Pancreas (tissue), 10 donors: ENCODE measurements around the gene CYGB. TPM values are rescaled to one million over a fixed set of nuclear protein-coding genes. Genes with fewer than 3 reads are reported as not detected.
A peak's percentile ranks its signal among the peaks of the same experiment; 100 is the strongest.
"Not testable (repeated sequence)": the region's sequence is repeated elsewhere in the genome, so short reads cannot be mapped to it uniquely, and the experiment has no call there.

ENCODE experiments used
- ATAC-seq, 4 donors: fragments of 200-7000 bp; cut with Tn5 transposase; one replicate each; pipeline versions ENCODE4 v1.8.0 to v1.9.1; 2020; ENCODE audit warnings: mild to moderate bottlenecking in 4 of 4, moderate library complexity in 4 of 4
- DNase-seq, 6 donors: peaks; one replicate each; pipeline ENCODE4 v3.0.0-alpha.2; 2020
- FAIRE-seq: peaks from 2 replicates; lab custom pipeline; 2012; peaks lifted over from hg19 to GRCh38; lab: Jason Lieb, UNC
- H3K27ac ChIP-seq, 4 donors: fragments of 200-600 bp; sonication (generic); 1 replicate in 3 of 4; 2 replicates in 1 of 4; pipeline versions ENCODE4 v1.5.0 to v1.8.0; 2020
- H3K27me3 ChIP-seq, 4 donors: fragments of 200-600 bp; one replicate each; pipeline ENCODE4 v1.8.0; 2021
- H3K36me3 ChIP-seq, 3 donors: fragments of 200-600 bp; sonication (generic) in 1 of 3; one replicate each; pipeline versions ENCODE4 v1.5.0 to v1.8.0; 2020 to 2021
- H3K4me1 ChIP-seq, 3 donors: fragments of 200-600 bp; one replicate each; pipeline ENCODE4 v1.8.0; 2021
- H3K4me3 ChIP-seq, 4 donors: fragments of 200-600 bp; sonication (generic) in 2 of 4; one replicate each; pipeline versions ENCODE4 v1.5.0 to v1.8.0; 2020 to 2021
- H3K9me3 ChIP-seq, 4 donors: fragments of 200-600 bp; one replicate each; pipeline ENCODE4 v1.8.0; 2021
- WGBS, 2 donors: extraction: QIAGEN DNeasy Blood & Tissue Kit; methylation state at CpG; one replicate each; pipeline ENCODE4 v1.1.7; 2013; 5-methylcytosine and 5-hydroxymethylcytosine counted together
- intact Hi-C, 3 donors: fragments of 100-400 bp; cut with DNase I; formaldehyde crosslinking; loops; one replicate each; pipeline versions ENCODE4 v1.11.1 to v1.14.2; 2022
- polyA plus RNA-seq, 2 donors: library from polyadenylated mRNA; stranded (reverse); fragments of 200-250 nt; gene quantifications; one replicate each; pipeline ENCODE4 v1.2.3, GENCODE V29; 2013
- total RNA-seq, 6 donors: library from RNA; stranded (reverse); fragmentation: NEBNext Ultra II Directional in 4 of 6; extraction: Animal tissue kit (Norgen Biotek cat#: 25700) in 4 of 6; gene quantifications; one replicate each; pipeline versions ENCODE4 v1.2.1 to v1.2.4, GENCODE V29; 2021 to 2023
- TF ChIP-seq, protein P1 (sequence below), 4 donors: fragments of 200-600 bp; sonication (generic) in 3 of 4; IDR thresholded peaks; one replicate each; pipeline versions ENCODE4 v1.5.0 to v1.8.0; 2021; ENCODE audit warnings: antibody characterized with exemption in 4 of 4
- donor health status: healthy with polysubstance abuse.
- donor health status: DM: no; HTN: no; CAD: no; lungs with moderate emphysema.
- donor health status: DM: no; HTN: no; CAD: no.
- donor health status: control.
- donor health status: control.
- donor health status: Bipolar disorder and iron deficiency.
- donor health status: DM: yes; HTN: yes; CAD: no.
- donor health status: DM: no; HTN: no; CAD: no.
- donor health status: DM: no; HTN: no; CAD: no.
- donor health status: DM: yes; HTN: yes; CAD: no.

Gene CYGB
- total and polyA plus RNA-seq, 8 donors, result 2.6 to 15.7 (median 8.2) TPM

DNA sequence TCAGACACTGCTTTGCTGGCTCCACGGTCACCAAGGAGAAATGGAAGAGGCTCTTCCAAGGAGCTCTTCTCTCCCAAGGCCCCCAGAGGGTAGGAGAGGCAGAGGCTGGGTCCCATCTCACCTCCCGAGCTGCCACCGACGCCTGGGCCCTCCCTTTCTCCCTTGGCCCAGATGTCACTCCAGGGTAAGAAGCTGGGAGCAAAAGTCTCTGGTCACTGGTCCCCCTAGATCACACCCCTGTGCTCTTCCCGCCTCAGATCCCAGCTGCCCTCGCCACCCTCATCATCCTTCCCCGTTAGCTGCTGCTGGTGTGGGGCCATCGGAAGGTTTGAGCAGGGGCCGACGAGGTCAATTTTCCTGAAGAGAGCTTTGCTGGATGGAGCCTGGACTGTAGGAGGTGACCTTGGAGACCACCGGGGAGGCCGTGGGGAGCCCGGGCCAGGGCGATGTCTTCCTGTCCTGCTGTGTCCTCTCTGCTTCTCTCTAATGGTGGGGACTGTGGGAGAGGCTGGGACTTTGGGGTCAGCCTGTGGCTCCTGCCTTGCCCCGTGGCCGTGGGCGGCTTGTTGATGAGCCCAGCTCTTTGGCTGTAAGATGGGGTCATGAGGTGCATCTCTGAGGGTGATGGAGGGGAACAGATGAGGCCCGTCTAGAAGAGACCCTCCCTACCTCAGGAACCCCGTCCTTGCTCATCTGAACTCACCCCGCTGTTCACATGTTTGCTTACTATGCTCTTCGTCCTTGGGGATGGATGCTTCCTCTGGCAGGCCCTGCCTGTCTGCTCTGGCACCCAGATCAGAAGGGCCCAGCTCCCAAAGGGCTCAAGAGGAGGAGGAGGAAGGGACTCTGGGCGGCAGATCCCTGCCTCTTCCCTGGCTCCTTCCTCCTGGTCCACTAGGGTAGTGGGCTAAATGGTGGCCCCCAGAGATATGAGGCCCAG lies 24.9 kb downstream of the CYGB start:
- no peak for DNase-seq
- 72 to 77% methylated on average over 20 to 22 of the region's 22 CpGs for WGBS, 2 donors
- no peak for ATAC-seq
- no peaks in the 10 kb centered on the region for H3K9me3 ChIP-seq
- FAIRE-seq, result no peak
- no peaks in the 10 kb centered on the region for H3K36me3 ChIP-seq
- H3K4me3 ChIP-seq, result no peak overlapping the region
- TF ChIP-seq, protein P1, sequence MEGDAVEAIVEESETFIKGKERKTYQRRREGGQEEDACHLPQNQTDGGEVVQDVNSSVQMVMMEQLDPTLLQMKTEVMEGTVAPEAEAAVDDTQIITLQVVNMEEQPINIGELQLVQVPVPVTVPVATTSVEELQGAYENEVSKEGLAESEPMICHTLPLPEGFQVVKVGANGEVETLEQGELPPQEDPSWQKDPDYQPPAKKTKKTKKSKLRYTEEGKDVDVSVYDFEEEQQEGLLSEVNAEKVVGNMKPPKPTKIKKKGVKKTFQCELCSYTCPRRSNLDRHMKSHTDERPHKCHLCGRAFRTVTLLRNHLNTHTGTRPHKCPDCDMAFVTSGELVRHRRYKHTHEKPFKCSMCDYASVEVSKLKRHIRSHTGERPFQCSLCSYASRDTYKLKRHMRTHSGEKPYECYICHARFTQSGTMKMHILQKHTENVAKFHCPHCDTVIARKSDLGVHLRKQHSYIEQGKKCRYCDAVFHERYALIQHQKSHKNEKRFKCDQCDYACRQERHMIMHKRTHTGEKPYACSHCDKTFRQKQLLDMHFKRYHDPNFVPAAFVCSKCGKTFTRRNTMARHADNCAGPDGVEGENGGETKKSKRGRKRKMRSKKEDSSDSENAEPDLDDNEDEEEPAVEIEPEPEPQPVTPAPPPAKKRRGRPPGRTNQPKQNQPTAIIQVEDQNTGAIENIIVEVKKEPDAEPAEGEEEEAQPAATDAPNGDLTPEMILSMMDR (IDR thresholded peaks at IDR 0.05), result no peak
- intact Hi-C loops, result no loop called here
- H3K27ac ChIP-seq, result no peak overlapping the region
- H3K4me1 ChIP-seq, result no peaks in the 10 kb centered on the region
- no peaks in the 10 kb centered on the region for H3K27me3 ChIP-seq

DNA sequence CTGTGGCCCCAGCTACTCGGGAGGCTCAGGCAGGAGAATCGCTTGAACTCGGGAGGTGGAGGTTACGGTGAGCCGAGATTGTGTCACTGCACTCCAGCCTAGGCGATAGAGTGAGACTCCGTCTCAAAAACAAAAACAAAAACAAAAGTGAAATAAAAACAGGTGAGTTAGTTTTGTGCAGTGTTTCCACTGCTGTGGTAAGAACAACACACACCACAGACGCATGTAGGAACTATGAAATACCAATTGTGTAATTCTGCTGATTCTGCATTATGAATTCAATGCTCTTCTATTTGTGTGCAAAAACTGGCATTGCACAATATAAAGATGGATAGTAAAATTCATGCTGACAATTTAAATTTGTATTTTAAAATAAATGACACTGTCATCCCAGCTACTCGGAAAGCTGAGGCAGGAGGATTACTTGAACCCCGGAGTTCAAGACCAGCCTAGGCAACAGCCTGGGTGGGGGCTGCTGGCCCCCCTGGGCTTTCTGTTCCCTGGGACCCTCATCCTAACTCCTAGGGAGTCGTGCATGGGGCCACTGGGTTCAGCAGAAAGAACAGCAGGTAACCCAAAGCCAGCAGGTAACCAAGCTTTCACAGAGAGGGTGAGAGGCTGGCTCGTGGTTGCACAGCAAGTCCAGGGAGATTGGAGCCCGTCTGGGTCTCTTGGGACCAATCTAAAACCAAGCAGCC lies 25.7 kb downstream of the CYGB start:
- no peak overlapping the region for H3K27ac ChIP-seq
- no peaks in the 10 kb centered on the region for H3K36me3 ChIP-seq
- H3K27me3 ChIP-seq, result no peaks in the 10 kb centered on the region
- intact Hi-C loops, result no loop called here
- no peaks in the 10 kb centered on the region for H3K4me1 ChIP-seq
- TF ChIP-seq, protein P1 (IDR thresholded peaks at IDR 0.05), result no peak
- H3K9me3 ChIP-seq, result no peaks in the 10 kb centered on the region
- DNase-seq (no peak), FAIRE-seq (no peak), ATAC-seq (peak in 2 of 4 donors; percentile 11 to 16)
- H3K4me3 ChIP-seq, result no peak overlapping the region
- 80 to 81% methylated on average over 13 of the region's 13 CpGs for WGBS, 2 donors

DNA sequence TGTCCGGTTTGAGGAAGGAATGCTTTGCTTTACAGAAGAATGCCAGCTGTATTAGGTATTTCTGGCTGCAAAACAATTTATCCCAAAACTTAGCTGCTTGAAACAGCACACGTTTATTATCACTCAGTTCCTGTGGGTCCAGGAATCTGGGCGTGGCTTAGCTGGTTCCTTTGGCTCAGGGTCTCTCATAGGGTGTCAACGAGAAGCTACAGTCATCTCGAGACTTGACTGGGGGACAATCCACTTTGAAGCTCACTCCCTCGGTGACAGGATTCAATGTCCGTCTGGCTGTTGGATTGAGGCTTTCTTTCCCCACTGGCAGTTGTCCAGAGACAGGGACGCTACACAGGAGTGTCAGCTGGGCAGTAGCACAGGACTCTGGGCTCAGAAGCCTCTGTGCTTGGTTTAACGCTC lies 26.7 kb downstream of the CYGB start:
- Histone ChIP-seq H3K27ac (no peak overlapping the region), H3K4me3 (no peak overlapping the region), H3K9me3 (no peaks in the 10 kb centered on the region), H3K27me3 (no peaks in the 10 kb centered on the region), H3K4me1 (no peaks in the 10 kb centered on the region), H3K36me3 (no peaks in the 10 kb centered on the region)
- intact Hi-C loops, result no loop called here
- TF ChIP-seq, protein P1 (IDR thresholded peaks at IDR 0.05), result no peak
- no peak for ATAC-seq
- 17 to 25% methylated on average over 9 of the region's 9 CpGs for WGBS, 2 donors
- FAIRE-seq, result no peak
- DNase-seq, result no peak

DNA sequence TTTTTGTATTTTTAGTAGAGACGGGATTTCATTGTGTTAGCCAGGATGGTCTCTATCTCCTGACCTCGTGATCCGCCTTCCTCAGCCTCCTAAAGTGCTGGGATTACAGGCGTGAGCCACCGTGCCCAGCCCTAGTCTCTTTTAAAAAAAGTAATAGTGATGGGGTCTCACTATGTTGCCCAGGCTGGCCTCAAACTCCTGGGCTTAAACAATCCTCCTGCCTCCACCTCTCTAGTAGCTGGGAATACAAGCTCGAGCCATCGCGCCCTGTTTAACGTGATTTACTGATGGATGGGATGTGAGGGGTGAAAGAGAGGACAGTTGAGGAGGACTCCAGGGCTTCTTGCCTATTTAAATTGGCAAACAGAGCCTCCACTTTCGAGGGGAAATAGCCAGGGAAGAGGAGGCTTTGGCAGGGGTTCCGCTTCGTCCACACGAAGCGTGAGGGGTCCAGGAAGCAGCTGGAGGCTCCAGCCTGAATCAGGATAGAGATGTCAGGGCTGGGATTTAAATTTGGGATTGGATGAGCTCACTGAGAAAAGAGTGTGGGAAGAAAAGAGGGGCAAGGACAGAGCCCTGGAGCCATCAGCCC lies 28.9 kb downstream of the CYGB start:
- not testable (repeated sequence) for H3K36me3 ChIP-seq, DNase-seq, FAIRE-seq, H3K4me3 ChIP-seq, H3K4me1 ChIP-seq, ATAC-seq, H3K27ac ChIP-seq, H3K9me3 ChIP-seq, H3K27me3 ChIP-seq
- intact Hi-C loops, result loop anchor here (5.0 to 10.0 kb wide), 3 partner anchors 36 to 104 kb away; no protein-coding TSS in a partner anchor
- 62 to 76% methylated on average over 14 of the region's 14 CpGs for WGBS, 2 donors
